H9 (cell line): ENCODE results near the gene UGT1A5. TPM values are rescaled to one million over a fixed set of nuclear protein-coding genes. Genes with fewer than 3 reads are reported as not detected.

Experiments
- DNase-seq: peaks from one replicate; pipeline ENCODE4 v3.0.0-alpha.2; 2017
- H2AFZ ChIP-seq: one replicate; pipeline ENCODE4 v1.6.1; 2013; ENCODE audit warnings: mild to moderate bottlenecking, low read length, control low read depth, moderate library complexity
- H2AK5ac ChIP-seq: 2 replicates; pipeline ENCODE4 v1.6.1; 2013; ENCODE audit warnings: low read length, control low read depth, mixed read lengths; ENCODE audit not compliant: insufficient read length
- H2BK120ac ChIP-seq: one replicate; pipeline ENCODE4 v1.6.1; 2013; ENCODE audit warnings: low read depth, mild to moderate bottlenecking, low read length, control low read depth, inconsistent platforms; ENCODE audit not compliant: poor library complexity, severe bottlenecking
- H2BK12ac ChIP-seq: 2 replicates; pipeline ENCODE4 v1.6.1; 2013; ENCODE audit warnings: low read length, control low read depth, mixed read lengths, low read depth; ENCODE audit not compliant: insufficient read length
- H2BK15ac ChIP-seq: 2 replicates; pipeline ENCODE4 v1.6.1; 2013; ENCODE audit warnings: low read depth, low read length, control low read depth
- H2BK20ac ChIP-seq: one replicate; pipeline ENCODE4 v1.6.1; 2013; ENCODE audit warnings: low read depth, mild to moderate bottlenecking, low read length, control low read depth, inconsistent platforms; ENCODE audit not compliant: poor library complexity, severe bottlenecking
- H2BK5ac ChIP-seq: 2 replicates; pipeline ENCODE4 v1.6.1; 2013; ENCODE audit warnings: low read length, control low read depth, mixed read lengths; ENCODE audit not compliant: insufficient read length
- H3K14ac ChIP-seq: 2 replicates; pipeline ENCODE4 v1.6.1; 2013; ENCODE audit warnings: low read length, control low read depth; ENCODE audit not compliant: insufficient read depth
- H3K18ac ChIP-seq: 2 replicates; pipeline ENCODE4 v1.6.1; 2013; ENCODE audit warnings: low read depth, mild to moderate bottlenecking, mixed read lengths, low read length, control low read depth; ENCODE audit not compliant: insufficient read length
- H3K23ac ChIP-seq: 2 replicates; pipeline ENCODE4 v1.6.1; 2013; ENCODE audit warnings: low read length, control low read depth, mixed read lengths, low read depth; ENCODE audit not compliant: insufficient read length
- H3K23me2 ChIP-seq: 2 replicates; pipeline ENCODE4 v1.6.1; 2013; ENCODE audit warnings: low read depth, mild to moderate bottlenecking, mixed read lengths, low read length, control low read depth; ENCODE audit not compliant: insufficient read length, poor library complexity, severe bottlenecking
- H3K27ac ChIP-seq: 2 replicates; pipeline ENCODE4 v1.5.1; 2013; ENCODE audit warnings: low read length, control low read depth, mixed read lengths, low read depth; ENCODE audit not compliant: insufficient read length
- H3K27me3 ChIP-seq: 2 replicates; pipeline ENCODE4 v1.6.1; 2013; ENCODE audit warnings: low read length, control low read depth, inconsistent platforms; ENCODE audit not compliant: insufficient read depth
- H3K4ac ChIP-seq: 2 replicates; pipeline ENCODE4 v1.6.1; 2013; ENCODE audit warnings: low read depth, mild to moderate bottlenecking, control low read depth, inconsistent platforms, low read length, moderate library complexity
- H3K4me1 ChIP-seq: 2 replicates; pipeline ENCODE4 v1.6.1; 2013; ENCODE audit warnings: low read length, control low read depth, inconsistent platforms; ENCODE audit not compliant: insufficient read depth
- H3K4me2 ChIP-seq: 2 replicates; pipeline ENCODE4 v1.6.1; 2013; ENCODE audit warnings: low read length, control low read depth, mixed read lengths; ENCODE audit not compliant: insufficient read length, insufficient read depth
- H3K56ac ChIP-seq: 2 replicates; pipeline ENCODE4 v1.6.1; 2013; ENCODE audit warnings: low read depth, mild to moderate bottlenecking, mixed read lengths, low read length, control low read depth; ENCODE audit not compliant: insufficient read length
- H3K79me1 ChIP-seq: 2 replicates; pipeline ENCODE4 v1.6.1; 2013; ENCODE audit warnings: low read depth, mild to moderate bottlenecking, moderate library complexity, low read length, control low read depth, inconsistent platforms; ENCODE audit not compliant: insufficient read depth, poor library complexity, severe bottlenecking
- H3K79me2 ChIP-seq: 2 replicates; pipeline ENCODE4 v1.6.1; 2013; ENCODE audit warnings: low read length, control low read depth, inconsistent platforms; ENCODE audit not compliant: insufficient read depth
- H3K9ac ChIP-seq: 2 replicates; pipeline ENCODE4 v1.6.1; 2013; ENCODE audit warnings: low read length, control low read depth, mixed read lengths; ENCODE audit not compliant: insufficient read length; ENCODE audit errors: extremely low read depth
- H3K9me3 ChIP-seq: one replicate; pipeline ENCODE4 v1.6.1; 2013; ENCODE audit warnings: low read depth, low read length, inconsistent platforms; ENCODE audit not compliant: control insufficient read depth
- H3T11ph ChIP-seq: one replicate; pipeline ENCODE4 v1.6.1; 2013; ENCODE audit warnings: mild to moderate bottlenecking, low read length, control low read depth, inconsistent platforms
- H4K20me1 ChIP-seq: one replicate; pipeline ENCODE4 v1.6.1; 2013; ENCODE audit not compliant: control insufficient read depth, insufficient read length, insufficient read depth
- H4K5ac ChIP-seq: 2 replicates; pipeline ENCODE4 v1.6.1; 2013; ENCODE audit warnings: low read depth, mild to moderate bottlenecking, mixed read lengths, low read length, control low read depth; ENCODE audit not compliant: insufficient read length
- H4K8ac ChIP-seq: replicated peaks from 2 replicates; pipeline ENCODE4 v1.6.1; 2013; ENCODE audit warnings: low read length, control low read depth, mixed read lengths, low read depth; ENCODE audit not compliant: insufficient read length
- H4K91ac ChIP-seq: 2 replicates; pipeline ENCODE4 v1.6.1; 2013; ENCODE audit warnings: low read depth, mild to moderate bottlenecking, moderate library complexity, mixed read lengths, low read length, control low read depth; ENCODE audit not compliant: insufficient read length
- H3K27ac Mint-ChIP-seq, 3 experiments: 2 replicates in 2 of 3; 3 replicates in 1 of 3; pipeline ENCODE4 v1.8.0; 2020 to 2021; ENCODE audit warnings: mixed read lengths in 3 of 3, mild to moderate bottlenecking in 1 of 3, moderate library complexity in 1 of 3
- H3K27me3 Mint-ChIP-seq: 2 replicates; pipeline ENCODE4 v1.8.0; 2021; ENCODE audit warnings: low read depth, mild to moderate bottlenecking, moderate library complexity, mixed read lengths
- H3K36me3 Mint-ChIP-seq, 3 experiments: 2 replicates in 2 of 3; 3 replicates in 1 of 3; pipeline ENCODE4 v1.8.0; 2020 to 2021; ENCODE audit warnings: low read depth in 3 of 3, mixed read lengths in 3 of 3; ENCODE audit not compliant: insufficient read depth in 1 of 3
- H3K4me1 Mint-ChIP-seq, 2 experiments: 2 replicates each; pipeline ENCODE4 v1.8.0; 2020; ENCODE audit warnings: mixed read lengths in 2 of 2
- H3K4me3 Mint-ChIP-seq, 2 experiments: 2 replicates in 1 of 2; 3 replicates in 1 of 2; pipeline ENCODE4 v1.8.0; 2020 to 2021; ENCODE audit warnings: mild to moderate bottlenecking in 2 of 2, mixed read lengths in 2 of 2, moderate library complexity in 1 of 2
- H3K9me3 Mint-ChIP-seq, 2 experiments: 2 replicates in 1 of 2; 3 replicates in 1 of 2; pipeline ENCODE4 v1.8.0; 2020; ENCODE audit warnings: mild to moderate bottlenecking in 2 of 2, mixed read lengths in 2 of 2, moderate library complexity in 1 of 2
- WGBS: extraction: QIAGEN DNeasy Blood & Tissue Kit; methylation state at CpG from one replicate; pipeline ENCODE4 v1.1.7; 2013; ENCODE audit warnings: missing lambda C conversion rate, low lambda C conversion rate, mixed read lengths; ENCODE audit not compliant: insufficient read length; ENCODE audit errors: extremely low coverage; 5-methylcytosine and 5-hydroxymethylcytosine counted together
- total RNA-seq: library from RNA; stranded (reverse); gene quantifications from 2 replicates; pipeline ENCODE4 v1.2.1, GENCODE V29; 2021
- TF ChIP-seq, protein P1 (sequence below): fragments of 200-600 bp; sonication (generic); conservative IDR thresholded peaks from 3 replicates; pipeline ENCODE4 v1.8.0; 2021; ENCODE audit warnings: antibody characterized with exemption, mild to moderate bottlenecking

UGT1A5 gene
- total RNA-seq, 1 experiment from 2014 or later, result not detected

DNA sequence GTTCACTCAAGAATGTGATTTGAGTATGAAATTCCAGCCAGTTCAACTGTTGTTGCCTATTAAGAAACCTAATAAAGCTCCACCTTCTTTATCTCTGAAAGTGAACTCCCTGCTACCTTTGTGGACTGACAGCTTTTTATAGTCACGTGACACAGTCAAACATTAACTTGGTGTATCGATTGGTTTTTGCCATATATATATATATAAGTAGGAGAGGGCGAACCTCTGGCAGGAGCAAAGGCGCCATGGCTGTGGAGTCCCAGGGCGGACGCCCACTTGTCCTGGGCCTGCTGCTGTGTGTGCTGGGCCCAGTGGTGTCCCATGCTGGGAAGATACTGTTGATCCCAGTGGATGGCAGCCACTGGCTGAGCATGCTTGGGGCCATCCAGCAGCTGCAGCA is 47.3 kb downstream of the UGT1A5 start, which contains the start of gene UGT1A1:
UGT1A1 (plus strand) TSS at position 228 of the 400 bp plus-strand sequence; CDS start at position 246, 18 bp downstream.
- Histone ChIP-seq H2BK12ac (no peak within 1 kb of the TSS), H3K9me3 (no peaks in the 10 kb centered on the region), H3K4me2 (no peak within 1 kb of the TSS), H3K27me3 (no peaks in the 10 kb centered on the region), H4K91ac (no peak within 1 kb of the TSS), H2BK120ac (no peak within 1 kb of the TSS), H3K23ac (no peak within 1 kb of the TSS), H3K27ac (no peak within 1 kb of the TSS), H3K14ac (no peak within 1 kb of the TSS), H3K79me2 (no peaks in the 10 kb centered on the region), H3K56ac (no peak within 1 kb of the TSS), H4K20me1 (no peaks in the 10 kb centered on the region), H3T11ph (no peak within 1 kb of the TSS), H3K9ac (no peak within 1 kb of the TSS), H4K5ac (no peak within 1 kb of the TSS), H3K23me2 (no peaks in the 10 kb centered on the region), H2BK15ac (no peak within 1 kb of the TSS), H2BK20ac (no peak within 1 kb of the TSS), H2AK5ac (no peak within 1 kb of the TSS), H2BK5ac (no peak within 1 kb of the TSS), H3K18ac (no peak within 1 kb of the TSS), H3K4me1 (no peaks in the 10 kb centered on the region), H2AFZ (no peak within 1 kb of the TSS), H4K8ac (no peak within 1 kb of the TSS), H3K79me1 (no peaks in the 10 kb centered on the region), H3K4ac (no peak within 1 kb of the TSS)
- H3K9me3 Mint-ChIP-seq, result peaks cover under 1 to 1% of the 10 kb centered on the region in 2 experiments; a peak in 4 of 5 replicates
- TF ChIP-seq, protein P1, sequence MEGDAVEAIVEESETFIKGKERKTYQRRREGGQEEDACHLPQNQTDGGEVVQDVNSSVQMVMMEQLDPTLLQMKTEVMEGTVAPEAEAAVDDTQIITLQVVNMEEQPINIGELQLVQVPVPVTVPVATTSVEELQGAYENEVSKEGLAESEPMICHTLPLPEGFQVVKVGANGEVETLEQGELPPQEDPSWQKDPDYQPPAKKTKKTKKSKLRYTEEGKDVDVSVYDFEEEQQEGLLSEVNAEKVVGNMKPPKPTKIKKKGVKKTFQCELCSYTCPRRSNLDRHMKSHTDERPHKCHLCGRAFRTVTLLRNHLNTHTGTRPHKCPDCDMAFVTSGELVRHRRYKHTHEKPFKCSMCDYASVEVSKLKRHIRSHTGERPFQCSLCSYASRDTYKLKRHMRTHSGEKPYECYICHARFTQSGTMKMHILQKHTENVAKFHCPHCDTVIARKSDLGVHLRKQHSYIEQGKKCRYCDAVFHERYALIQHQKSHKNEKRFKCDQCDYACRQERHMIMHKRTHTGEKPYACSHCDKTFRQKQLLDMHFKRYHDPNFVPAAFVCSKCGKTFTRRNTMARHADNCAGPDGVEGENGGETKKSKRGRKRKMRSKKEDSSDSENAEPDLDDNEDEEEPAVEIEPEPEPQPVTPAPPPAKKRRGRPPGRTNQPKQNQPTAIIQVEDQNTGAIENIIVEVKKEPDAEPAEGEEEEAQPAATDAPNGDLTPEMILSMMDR, result no peak
- DNase-seq, result no peak
- H3K4me1 Mint-ChIP-seq, result no peaks in the 10 kb centered on the region
- H3K36me3 Mint-ChIP-seq, result no peaks in the 10 kb centered on the region
- WGBS, result no CpG with 5 or more reads among the region's 6 CpGs
- H3K27ac Mint-ChIP-seq, result peak within 1 kb of the TSS in 1 of 3 experiments; percentile 7; a peak in 1 of 7 replicates
- H3K27me3 Mint-ChIP-seq, result peaks cover 8% of the 10 kb centered on the region
- H3K4me3 Mint-ChIP-seq, result no peak within 1 kb of the TSS
